ENCODE results near the gene CECR2.

Gene CECR2

DNA sequence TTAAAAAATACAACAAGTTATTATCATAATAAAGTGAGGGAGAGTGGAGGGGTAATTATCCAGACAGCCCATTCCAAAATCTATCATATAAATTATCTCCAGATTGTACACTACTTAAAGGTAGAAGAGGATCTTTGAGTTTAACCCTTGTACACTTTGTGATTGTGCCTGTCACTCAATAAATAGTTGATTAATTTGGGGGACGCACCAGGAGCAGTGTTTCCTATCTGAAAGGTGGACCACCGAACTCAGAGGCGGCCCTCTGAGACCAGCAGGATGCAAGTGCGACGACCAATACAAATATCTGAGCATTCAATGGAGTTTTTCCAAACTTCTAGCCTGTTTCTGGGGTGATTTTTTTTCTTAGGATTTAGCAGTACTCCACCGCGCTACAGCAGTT lies 1.1 kb upstream of the CECR2 start:
- DNase-seq (ENCODE audit: low read depth in 2 of 2): no peak

DNA sequence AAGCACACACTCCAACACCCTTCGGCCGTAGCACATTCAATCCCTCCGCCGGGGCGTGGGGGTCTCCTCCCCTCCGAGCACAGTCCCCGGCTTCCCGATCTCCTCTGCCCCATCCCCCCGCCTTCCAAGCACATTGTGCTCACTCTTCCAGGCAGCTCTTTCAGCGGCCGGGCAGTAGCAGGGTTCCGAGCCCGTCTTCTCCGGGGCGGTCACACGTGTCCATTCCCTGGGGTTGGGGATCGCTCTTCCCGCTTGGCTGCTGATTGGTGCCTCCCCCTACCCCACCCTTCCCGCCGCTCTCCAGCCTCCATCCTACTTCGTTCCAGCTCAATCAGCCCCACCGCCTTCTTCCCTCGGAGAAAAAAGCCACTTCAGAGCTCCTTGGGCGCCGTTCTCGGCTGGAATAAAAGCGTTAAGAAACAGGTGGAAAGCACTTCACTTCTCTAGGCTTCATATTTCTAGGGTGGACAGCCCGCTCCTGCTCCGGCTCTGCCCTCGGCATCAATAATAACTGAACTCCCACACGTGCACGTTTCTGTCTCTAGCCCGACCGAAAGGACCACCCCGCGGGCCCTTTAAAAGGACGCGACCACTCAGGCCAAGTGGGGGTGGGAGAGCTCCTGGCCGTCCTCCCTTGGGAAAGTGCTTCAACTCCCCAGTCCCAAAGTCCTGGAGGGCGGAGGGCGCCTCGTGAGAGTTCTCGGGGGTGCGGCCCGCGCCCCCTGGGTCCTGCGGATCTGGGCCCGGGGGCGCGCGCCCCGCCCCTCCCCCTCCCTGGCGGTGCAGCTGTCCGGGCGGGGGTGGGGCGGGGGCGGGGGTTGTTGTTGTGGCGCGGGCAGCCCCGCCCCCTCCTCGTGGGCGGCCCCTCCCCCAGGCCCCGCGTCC lies 464 bp upstream of the CECR2 start:
- no peak for DNase-seq (ENCODE audit: low read depth in 2 of 2)

DNA sequence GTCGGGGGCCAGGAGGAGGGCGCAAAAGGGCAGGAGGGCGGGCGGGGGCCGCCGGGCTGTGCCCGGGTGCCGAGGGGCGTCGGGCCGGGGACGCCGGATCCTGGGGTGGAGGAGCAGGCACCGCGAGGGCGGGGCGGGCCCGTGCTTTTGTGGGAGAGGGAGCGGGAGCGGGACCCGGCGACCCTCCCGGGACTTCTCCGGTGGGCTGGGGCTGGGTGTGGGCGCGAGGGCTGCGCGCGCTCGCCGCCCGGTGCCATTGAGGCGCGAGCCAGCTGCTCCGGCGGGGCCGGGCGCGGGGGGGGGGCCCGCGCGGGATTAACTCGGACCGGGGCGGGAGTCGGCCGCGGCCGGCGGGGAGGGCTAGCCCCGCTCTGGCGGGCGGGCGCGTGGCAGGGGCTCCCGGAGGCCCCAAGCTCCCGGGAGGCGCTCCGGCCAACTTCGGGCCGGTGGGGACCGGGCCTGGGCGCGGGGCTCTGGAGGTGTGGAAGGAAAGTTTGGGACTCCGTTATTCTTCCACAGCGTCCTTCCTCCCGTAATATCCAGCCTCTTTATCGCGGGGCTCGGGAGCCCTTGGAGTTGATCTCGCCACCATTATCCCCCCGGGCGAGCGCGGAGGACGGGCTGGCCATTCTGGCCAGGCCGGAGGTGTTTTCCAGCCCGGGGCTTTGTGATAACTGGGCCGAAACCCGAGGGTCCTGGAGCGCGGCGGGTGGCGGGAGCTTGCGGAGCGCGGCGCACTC lies 936 bp downstream of the CECR2 start:
- no peak for DNase-seq (ENCODE audit: low read depth in 2 of 2)

DNA sequence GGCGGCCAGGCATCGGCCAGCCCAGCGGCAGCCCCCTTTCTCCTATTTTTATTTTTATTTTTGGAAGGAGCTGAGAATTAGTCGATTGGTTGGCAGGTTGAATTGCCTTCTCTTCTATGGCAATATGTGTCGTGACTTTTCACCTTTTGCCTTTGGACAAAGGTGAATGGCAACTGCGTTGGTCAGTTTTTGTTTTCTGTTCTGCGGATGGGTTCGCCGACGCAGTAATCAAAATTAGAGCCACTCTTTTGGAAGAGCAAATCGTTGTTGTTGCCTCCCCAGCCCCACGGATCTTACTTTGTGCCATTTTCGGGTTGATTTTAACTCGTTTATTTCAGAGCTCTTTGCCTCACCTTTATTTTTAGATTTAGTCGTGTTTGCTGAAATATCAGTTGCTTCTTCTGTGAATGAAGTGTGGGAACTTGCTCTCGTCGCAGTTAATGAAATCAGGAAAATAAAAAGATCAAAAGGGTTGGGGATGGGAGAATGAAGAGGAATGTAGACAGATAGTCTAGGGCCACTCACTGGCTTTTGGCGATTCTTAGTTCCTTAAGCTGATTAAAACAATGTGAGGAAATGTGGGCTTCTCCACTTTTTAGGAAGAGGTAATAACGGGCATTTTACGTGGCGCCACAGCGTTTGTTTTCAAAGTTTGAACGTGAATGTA lies 1.6 kb downstream of the CECR2 start:
- no peak for DNase-seq (ENCODE audit: low read depth in 2 of 2)

DNA sequence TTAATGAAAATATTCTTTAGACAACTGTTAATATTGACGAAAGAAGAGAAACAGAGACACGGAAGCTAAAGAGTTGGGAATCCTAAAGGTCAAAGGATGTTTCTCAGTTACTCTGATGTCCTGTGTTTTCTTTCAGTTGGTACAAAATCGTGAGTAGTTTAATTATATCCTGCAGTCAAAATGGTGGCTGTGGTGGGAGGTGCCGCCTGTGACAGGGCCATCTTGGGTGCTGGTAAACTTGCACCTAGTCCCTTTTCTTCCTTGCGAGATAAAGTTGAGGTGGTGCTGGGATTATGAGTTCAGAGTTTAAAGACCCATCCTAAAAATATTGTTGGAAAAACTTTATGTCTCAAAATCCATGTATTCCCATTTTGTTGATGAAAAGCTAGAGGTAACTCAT lies 2.2 kb downstream of the CECR2 start:
- no peak for DNase-seq (ENCODE audit: low read depth in 2 of 2)

DNA sequence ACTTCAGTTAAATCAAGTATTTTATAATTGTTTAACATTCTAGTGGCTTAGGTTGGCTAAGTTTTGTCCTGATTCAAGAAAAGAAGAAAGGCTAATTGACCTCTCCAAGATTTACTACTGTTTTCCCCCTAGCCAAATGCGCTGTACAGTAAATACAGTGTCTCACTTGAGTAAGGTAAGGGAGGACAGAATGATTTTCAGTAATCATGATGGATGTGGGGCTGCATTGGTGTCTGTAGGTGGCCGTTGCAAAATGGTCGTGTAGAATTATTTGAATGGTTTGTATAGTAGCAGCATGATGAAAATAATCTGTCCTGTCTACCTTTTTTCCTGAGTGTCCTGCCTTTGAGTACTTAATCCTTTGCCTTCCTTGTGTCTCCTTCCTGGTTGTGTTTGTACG lies 4.6 kb downstream of the CECR2 start:
- no peak for DNase-seq (ENCODE audit: low read depth in 2 of 2)

DNA sequence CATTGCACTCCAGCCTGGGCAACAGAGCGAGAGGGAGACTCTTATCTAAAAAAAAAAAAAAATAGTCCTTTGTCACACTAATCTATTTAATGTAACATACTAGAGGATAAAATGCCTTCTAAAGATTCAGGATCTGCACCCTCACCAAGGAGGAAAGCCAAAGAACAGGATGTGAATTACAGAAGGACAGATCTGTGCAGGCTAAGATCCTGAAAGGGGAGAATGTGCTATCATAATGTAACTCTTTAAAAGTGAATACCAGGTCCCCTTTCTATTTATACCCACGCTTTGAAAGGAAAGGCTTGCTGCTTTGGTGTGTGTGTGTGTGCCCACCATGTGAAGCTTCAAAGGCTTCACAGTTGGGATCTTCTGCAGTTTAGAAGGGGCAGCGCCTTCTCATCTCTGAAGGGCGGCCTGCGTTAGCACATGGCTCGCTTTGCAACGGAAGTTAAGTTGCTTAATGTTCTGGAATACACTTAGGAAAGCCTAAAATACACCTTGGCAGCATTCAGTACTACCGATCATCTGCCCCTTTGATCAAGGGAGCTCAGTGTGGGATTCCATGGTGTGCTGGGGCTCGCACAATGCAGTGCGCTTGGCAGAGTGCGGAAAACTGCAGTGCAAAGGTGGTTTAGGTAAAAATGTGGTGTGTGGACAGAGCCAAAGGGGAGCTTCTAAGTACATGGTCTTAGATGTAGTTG lies 6.8 kb downstream of the CECR2 start:
- DNase-seq (ENCODE audit: low read depth in 2 of 2): no peak

DNA sequence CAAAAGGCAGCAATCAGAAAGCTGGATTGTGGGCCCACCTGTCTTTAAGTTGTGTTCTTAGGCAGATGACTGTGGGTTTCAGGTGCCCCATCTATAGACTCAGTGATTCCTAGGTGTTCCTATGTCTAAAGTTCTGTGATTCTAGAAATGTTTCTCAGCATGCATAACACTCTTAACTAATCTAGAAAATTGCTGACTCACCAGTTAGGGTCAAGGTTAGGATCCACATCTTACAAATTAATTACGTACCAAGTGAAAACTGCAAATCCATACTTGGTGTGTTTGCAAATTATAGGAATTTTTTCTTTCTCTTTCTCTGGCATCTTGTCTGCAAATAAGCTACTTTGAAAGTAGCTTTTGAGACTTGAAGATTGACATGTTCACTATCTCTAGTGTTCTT lies 7.7 kb downstream of the CECR2 start:
- DNase-seq (ENCODE audit: low read depth in 2 of 2): no peak

DNA sequence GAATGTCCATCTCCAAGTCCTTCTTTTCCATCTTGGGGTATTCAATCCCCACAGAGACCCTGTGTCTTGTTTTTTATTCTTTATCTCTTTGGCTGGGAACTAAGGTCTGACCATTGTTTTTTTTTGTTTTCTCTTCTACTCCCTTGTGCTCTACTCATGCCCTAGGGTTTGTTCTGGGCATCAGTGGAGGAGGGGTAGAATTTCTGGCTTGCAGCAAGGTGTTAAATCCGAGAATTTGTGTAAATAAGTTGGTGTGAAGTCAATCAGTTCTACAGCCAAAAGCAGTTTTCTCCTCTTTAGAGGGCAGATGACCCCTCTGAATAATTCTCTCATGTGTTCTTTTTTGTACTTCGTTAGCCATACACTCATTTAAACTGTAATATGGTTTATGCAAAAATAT lies 10.7 kb downstream of the CECR2 start:
- no peak for DNase-seq (ENCODE audit: low read depth in 2 of 2)

DNA sequence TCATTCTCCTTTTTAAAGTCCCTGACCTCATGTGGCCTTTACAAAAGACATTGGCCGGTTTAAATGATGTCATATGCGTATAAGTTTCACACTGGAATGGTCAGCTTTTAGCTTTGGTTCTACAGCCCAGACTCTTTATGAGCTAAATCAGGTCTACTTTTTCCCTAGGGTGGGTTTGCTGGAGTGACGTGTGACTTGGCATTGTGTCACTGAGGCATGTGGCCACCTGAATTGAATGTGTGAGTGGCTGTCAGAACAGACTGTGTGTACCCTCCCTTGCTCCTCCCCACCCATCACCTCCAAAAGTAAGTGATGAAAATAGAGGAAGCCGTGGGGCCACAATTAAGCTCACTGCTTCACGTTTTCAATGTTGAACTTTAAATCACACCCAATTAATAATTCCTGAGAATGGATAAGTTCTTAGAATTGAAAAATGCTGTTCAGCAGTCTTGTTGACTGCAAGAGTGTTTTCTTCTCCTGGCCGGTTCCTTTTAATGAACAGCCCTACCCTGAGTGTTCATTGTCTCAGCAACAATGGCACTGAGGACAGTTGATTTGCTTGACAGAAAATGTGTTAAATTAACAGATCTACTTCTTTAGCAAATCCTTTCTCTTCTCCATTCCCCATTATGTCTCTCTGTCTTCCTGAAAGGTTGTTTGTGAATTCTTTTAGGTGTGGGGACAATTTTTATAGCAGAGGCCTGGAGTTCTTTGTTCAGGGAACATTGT lies 11.3 kb downstream of the CECR2 start:
- no peak for DNase-seq (ENCODE audit: low read depth in 2 of 2)

DNA sequence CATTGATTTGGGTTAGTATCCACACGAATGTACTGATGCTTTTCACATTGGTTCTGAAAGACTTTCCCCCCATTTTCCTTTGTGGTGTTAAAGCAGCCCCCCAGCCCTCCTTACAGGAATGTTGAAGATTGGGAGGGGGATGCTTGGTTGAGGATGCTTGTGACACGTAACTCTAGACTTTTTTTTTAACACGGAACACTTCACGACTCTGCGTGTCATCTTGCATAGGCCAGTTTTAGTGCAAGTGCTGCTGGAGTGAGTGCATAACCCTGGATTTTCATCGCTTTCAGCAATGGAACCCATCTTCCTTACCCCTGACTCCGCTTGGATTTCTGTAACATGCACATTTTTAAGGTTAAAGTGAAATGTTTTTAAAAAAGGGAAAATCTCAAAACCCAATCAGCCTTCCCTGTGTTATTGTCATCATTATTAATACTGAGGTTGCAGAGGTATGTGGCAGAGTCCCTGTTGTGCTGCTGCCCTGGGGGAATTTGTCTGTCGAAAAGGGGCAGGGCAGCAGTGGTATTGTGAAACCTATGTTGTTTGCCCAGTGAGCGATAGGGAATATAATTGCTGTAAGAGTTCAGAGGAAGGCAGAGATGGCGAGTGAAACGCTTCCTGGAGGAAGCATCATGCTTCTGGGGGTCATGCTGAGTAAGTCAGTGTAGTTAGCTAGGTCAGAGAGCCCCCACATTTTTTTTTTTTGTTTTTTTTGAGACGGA lies 12.1 kb downstream of the CECR2 start:
- no peak for DNase-seq (ENCODE audit: low read depth in 2 of 2)

DNA sequence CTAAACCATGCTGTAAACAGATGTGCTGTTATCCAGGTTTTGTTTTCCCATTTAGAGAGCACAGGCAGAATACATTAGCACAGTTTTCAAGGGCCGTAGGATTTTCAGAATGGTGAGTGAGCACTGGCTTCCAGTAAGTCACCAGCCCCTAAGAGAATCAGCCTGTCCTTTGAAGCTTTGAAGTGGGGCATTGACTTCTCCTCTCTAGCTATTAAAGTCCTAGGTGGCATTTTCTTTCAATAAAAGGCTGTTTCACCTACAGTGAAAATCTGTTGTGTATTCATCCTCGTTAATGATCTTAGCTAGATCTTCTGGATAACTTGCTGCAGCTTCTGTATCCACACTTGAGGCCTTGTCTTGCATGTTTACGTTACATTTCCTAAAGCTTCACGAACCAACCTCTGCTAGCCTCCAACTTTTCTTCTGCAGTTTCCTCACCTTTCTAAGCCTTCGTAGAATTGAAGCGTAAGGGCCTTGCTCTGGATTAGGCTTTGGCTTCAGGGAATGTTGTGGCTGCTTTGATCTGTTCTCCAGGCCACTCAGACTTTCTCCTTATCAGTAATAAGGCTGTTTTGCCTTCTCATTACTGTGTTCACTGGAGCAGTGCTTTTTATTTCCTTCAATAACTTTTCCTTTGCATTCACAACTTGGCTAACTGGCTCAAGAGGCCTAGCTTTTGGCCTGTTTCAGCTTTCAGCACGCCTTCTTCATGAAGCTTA lies 15.5 kb downstream of the CECR2 start:
- no peak for DNase-seq (ENCODE audit: low read depth in 2 of 2)

DNA sequence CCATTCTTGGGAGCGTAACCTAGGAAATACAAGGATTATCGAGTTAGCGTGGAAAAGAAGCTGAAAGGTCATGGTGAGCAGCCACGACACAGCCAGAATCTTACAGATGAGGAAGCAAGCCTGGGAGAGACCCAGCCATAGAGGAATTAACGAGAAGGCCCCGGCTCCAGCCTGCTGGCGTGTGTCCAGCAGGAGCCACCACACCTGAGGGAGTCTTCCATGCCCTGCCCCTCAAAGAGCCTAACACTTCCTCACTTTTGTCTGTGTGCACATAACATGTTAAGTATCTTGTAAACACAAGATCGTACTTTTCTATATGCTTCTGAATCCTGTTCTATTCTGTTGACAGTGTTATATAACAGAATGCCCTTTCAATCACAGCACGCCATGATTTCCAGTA lies 18.1 kb downstream of the CECR2 start:
- no peak for DNase-seq (ENCODE audit: low read depth in 2 of 2)

DNA sequence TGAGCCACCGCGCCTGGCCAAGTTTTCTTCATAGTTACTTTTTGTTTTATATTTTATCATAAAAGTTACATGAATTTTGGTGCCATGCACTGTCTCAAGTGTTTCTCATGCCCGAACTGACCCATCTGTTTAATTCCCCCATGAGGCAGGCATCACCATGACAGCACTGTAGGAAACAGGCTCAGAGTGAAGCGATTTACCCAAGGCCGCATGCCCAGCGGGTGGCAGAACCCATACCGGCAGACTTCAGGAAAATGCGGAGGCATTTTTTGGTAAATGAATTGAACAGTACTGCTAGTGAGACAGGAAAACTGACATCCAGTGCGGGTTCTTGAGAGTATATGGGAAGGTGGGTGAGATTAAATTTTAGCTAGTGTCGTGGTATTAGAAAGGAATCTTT lies 19.0 kb downstream of the CECR2 start:
- no peak for DNase-seq (ENCODE audit: low read depth in 2 of 2)

DNA sequence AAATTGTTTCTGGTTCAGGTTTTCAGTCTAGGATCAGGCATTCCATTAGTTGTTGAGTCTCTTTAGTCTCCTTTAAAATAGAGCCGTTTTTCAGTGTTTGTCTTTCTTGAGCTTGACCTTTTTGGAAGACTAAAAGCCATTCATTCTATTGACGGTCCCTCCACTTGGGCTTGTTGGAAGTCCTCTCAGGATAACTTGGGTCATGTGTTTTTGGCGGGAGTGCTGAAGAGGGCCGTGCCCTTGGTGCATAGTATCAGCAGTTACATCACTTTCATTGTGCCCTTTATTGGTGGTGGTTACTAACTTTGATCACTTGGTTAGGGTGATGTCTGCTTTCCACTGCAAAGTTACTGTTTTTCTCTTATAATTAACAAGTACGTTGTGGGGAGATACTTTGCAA lies 20.8 kb downstream of the CECR2 start:
- no peak for DNase-seq (ENCODE audit: low read depth in 2 of 2)

DNA sequence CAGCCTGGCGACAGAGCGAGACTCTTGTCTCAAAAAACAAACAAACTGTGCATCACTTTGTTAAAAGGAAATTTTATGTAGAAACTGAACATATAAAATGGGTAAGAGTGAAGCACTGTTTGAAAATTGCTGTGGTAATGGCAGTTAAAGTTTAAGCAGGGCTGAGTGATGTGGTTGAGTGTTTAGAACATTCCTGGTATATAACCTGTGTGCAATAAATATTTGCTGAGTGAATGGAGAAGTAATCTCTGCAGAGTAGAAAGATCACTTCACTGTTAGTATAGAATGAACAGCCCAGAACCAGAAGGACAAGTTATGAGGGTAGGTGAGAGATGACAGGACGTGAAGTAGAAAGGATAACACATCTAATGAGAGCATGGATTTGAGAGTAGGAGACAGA lies 27.3 kb downstream of the CECR2 start:
- DNase-seq (ENCODE audit: low read depth in 2 of 2): no peak

DNA sequence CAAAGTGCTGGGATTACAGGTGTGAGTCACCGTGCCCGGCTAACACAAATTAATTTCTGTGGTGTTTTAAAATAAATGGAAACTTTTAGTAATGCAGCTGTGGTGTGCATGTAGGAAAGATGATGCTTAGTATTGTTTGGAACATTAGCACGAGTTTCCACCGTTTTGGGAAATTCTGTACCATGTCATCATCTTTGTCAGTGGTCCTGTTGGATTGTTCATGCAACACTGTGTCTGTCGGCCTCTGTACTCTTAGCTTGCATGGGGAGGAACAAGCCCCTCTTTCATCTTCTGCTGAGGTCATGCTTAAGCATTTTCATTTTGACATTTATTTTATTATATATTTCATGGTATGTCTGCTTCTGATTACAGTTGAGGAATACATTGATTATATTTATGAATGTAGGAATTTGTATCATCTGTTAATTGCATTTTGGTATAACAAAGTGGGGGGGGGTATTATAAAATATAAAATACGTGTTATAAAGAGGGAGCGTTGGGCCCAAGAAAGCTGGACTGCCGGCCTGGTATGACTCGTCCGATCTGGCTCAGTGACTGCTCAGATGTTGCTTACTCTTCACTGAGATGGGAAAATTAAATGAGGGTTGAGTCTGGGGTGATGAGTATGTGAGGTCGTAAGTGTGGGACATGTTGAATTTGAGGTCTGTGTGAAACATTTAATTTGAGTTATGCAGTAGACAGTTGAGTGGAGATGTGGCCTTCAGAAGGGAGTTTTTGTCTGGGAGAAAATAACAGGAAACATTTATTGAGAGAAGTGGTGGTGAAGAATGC lies 28.7 kb downstream of the CECR2 start:
- no peak for DNase-seq (ENCODE audit: low read depth in 2 of 2)

DNA sequence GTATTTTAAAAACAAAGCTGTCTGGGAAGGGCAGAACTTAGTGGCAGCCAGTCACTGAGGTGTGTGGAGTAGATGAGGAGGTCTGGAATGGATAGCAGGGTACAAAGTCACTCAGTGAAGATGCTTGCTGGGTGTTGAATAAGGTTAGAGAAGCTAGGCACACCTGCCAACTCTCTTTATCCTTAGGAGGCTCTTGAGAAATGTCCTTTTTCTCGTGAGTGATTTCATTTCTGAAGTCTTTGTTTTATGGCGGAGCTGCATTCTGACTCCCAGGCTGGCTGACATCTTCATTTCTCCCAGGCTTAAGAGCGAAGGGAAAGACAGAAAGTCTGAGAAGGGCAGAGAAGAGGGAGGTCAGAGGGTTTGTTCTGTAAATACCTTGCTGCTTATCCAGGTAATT lies 31.0 kb downstream of the CECR2 start:
- DNase-seq (ENCODE audit: low read depth in 2 of 2): no peak

DNA sequence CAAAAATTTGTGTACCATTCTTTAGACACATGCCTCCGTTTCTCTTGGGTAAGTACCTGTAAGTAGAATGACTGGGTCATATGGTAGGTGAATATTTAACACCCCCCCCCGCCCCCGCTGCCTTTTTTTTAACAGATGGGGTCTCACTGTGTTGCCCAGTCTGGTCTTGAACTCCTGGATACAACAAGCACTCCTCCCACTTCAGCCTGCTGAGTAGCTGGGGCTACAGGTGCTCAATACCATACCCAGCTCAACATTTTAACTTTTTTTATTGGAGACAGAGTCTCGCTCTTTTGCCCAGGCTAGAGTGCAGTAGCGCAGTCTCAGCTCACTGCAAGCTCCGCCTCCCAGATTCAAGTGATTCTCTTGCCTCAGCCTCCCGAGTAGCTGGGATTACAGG lies 32.5 kb downstream of the CECR2 start:
- no peak for DNase-seq (ENCODE audit: low read depth in 2 of 2)
